ENCODE results near the gene OXLD1. TPM values are rescaled to one million over a fixed set of nuclear protein-coding genes. Genes with fewer than 3 reads are reported as not detected.
A peak's percentile ranks its signal among the peaks of the same experiment; 100 is the strongest.

OXLD1 gene
- total RNA-seq, 1 experiment from 2014 or later: 75.9 TPM

DNA sequence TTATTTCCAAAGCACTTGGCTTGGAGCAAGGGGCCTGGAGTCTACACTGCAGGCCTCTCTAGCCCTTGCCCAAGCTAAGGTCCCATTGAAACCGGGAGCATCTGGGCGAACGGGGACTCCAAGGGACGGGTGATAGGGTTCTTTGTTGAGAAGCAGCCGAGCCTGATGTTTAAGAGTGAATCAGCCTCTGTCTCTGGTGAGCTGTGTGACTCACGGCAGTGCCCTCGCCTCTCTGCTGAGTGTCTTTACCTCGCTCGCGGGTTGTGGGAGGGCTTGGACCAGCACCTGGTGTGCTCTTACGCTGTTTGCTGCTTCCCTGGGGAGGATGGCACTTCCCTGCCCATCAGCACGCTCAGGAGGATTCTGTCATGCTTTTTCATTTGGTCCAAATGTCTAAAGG, 18.7 kb upstream of the OXLD1 start:
- peak overlapping the region; percentile 92 for H3K27ac ChIP-seq (ENCODE audit: low read depth, low read length)
- intact Hi-C loops (cut with micrococcal nuclease): no loop called here
- H3K4me2 ChIP-seq (ENCODE audit: low read length): peak overlapping the region; percentile 100
- ChIA-PET RAD21 (ENCODE audit: low non-redundant PET in 1 of 2, low total read pairs in 2 of 2, uncharacterized antibody in 2 of 2, unreplicated experiment in 2 of 2) (interaction anchor here in 1 of 2 experiments (0.6 kb wide), 1 partner anchor 462 kb away, joined by 4 read pairs; the partner anchor contains the start of gene CEP131), CTCF (no interaction called here), POLR2A (interaction anchor here (1.2 to 4.4 kb wide), 4 partner anchors 17 to 166 kb away, joined by 3 to 33 read pairs (median 6); partner anchors contain the start of gene MRPL12)
- no peaks in the 10 kb centered on the region for H3K9me3 ChIP-seq (ENCODE audit: control insufficient read depth in 1 of 2, insufficient read depth in 1 of 2, low read depth in 1 of 2, low read length in 2 of 2)
- peaks cover 18 to 23% of the 10 kb centered on the region in 2 experiments for H3K4me1 ChIP-seq (ENCODE audit: control insufficient read depth in 1 of 2, insufficient read depth in 2 of 2, low read length in 2 of 2)
- H3K79me2 ChIP-seq (ENCODE audit: insufficient read depth, low read length): peaks cover 86% of the 10 kb centered on the region
- no peaks in the 10 kb centered on the region for H3K27me3 ChIP-seq (ENCODE audit: insufficient read depth, low read length)
- peak overlapping the region; percentile 85 for H3K9ac ChIP-seq (ENCODE audit: low read length)
- no TSS peak for BruUV-seq (replicated peaks)
- no peak for TF ChIP-seq EZH2phosphoT487 (IDR thresholded peaks at IDR 0.05; ENCODE audit: borderline replicate concordance)
- TF ChIP-seq, protein P1, sequence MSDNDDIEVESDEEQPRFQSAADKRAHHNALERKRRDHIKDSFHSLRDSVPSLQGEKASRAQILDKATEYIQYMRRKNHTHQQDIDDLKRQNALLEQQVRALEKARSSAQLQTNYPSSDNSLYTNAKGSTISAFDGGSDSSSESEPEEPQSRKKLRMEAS (IDR thresholded peaks at IDR 0.05): no peak
- TF ChIP-seq TCF7L2 (IDR thresholded peaks at IDR 0.05; ENCODE audit: borderline replicate concordance, extremely low read depth, insufficient read depth, insufficient read length): no peak
- TF ChIP-seq SIN3A (IDR thresholded peaks at IDR 0.05; ENCODE audit: low read depth): no peak; the same call in 1 of the 2 replicates
- no peak for TF ChIP-seq ZFX (IDR thresholded peaks at IDR 0.05)
- TF ChIP-seq, protein P2, sequence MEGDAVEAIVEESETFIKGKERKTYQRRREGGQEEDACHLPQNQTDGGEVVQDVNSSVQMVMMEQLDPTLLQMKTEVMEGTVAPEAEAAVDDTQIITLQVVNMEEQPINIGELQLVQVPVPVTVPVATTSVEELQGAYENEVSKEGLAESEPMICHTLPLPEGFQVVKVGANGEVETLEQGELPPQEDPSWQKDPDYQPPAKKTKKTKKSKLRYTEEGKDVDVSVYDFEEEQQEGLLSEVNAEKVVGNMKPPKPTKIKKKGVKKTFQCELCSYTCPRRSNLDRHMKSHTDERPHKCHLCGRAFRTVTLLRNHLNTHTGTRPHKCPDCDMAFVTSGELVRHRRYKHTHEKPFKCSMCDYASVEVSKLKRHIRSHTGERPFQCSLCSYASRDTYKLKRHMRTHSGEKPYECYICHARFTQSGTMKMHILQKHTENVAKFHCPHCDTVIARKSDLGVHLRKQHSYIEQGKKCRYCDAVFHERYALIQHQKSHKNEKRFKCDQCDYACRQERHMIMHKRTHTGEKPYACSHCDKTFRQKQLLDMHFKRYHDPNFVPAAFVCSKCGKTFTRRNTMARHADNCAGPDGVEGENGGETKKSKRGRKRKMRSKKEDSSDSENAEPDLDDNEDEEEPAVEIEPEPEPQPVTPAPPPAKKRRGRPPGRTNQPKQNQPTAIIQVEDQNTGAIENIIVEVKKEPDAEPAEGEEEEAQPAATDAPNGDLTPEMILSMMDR (IDR thresholded peaks at IDR 0.05 in 2 of 3, conservative IDR thresholded peaks at IDR 0.05 in 1 of 3; ENCODE audit: borderline replicate concordance in 1 of 3, insufficient read depth in 1 of 3, low read depth in 2 of 3, low read length in 2 of 3): no peak
- no peak for TF ChIP-seq ZNF274 (IDR thresholded peaks at IDR 0.05; ENCODE audit: low read depth, low read length)
- TF ChIP-seq ELF1 (IDR thresholded peaks at IDR 0.05; ENCODE audit: borderline replicate concordance, low read depth): no peak
- TF ChIP-seq CEBPB (IDR thresholded peaks at IDR 0.05; ENCODE audit: low read depth): no peak
- no peak for TF ChIP-seq POLR2A (IDR thresholded peaks at IDR 0.05; ENCODE audit: borderline replicate concordance, extremely low read depth, insufficient read depth, insufficient read length)
- no peak for TF ChIP-seq YY1 (IDR thresholded peaks at IDR 0.05; ENCODE audit: extremely low read depth, insufficient replicate concordance, low read depth, low read length)
- H2AFZ ChIP-seq (ENCODE audit: low read depth, low read length, poor library complexity, severe bottlenecking): no peak overlapping the region
- ATAC-seq (no peak), DNase-seq (ENCODE audit: low read depth, low spot score) (no peak)
- H3K9me2 ChIP-seq (ENCODE audit: insufficient read depth): no peaks in the 10 kb centered on the region
- H4K20me1 ChIP-seq (ENCODE audit: insufficient read depth): peaks cover 6% of the 10 kb centered on the region; the same call in 1 of the 2 replicates
- peak overlapping the region; percentile 86 to 99 for H3K4me3 ChIP-seq (replicated peaks in 1 of 2; ENCODE audit: low read depth in 1 of 2, low read length in 2 of 2)
- H3K36me3 ChIP-seq (ENCODE audit: control insufficient read depth in 1 of 2, insufficient read depth in 2 of 2, low read length in 2 of 2): peaks cover 22 to 53% of the 10 kb centered on the region in 2 experiments

Measured in HCT116 (cell line).